ENCODE measurements around the gene TMSB4X. TPM values are rescaled to one million over a fixed set of nuclear protein-coding genes. Genes with fewer than 3 reads are reported as not detected.

TMSB4X gene
- polyA plus RNA-seq, 1 of the 3 experiments (the other 2 are of a cell fraction): 4,830 TPM

GRCh38 chrX:12991575-12991974 is 16.7 kb downstream of the TMSB4X start:
- Histone ChIP-seq H3F3A (replicated peaks; ENCODE audit: insufficient read depth) (peaks cover 22% of the 10 kb centered on the region), H3K36me3 (replicated peaks in 1 of 2; ENCODE audit: control insufficient read depth in 1 of 2, insufficient read depth in 2 of 2, low read length in 1 of 2) (no peaks in the 10 kb centered on the region), H3K4me1 (ENCODE audit: control insufficient read depth in 1 of 2, insufficient read depth in 2 of 2, low read depth in 1 of 2, low read length in 1 of 2) (peaks cover 0 to 8% of the 10 kb centered on the region in 2 experiments; a peak in 1 of 4 replicates), H4K20me1 (ENCODE audit: insufficient read depth) (no peaks in the 10 kb centered on the region), H3K4me2 (no peak overlapping the region), H3K9me3 (no peaks in the 10 kb centered on the region), H3K9me2 (no peaks in the 10 kb centered on the region), H3K27me3 (ENCODE audit: insufficient read depth) (no peaks in the 10 kb centered on the region), H3K9ac (no peak overlapping the region), H3K4me3 (ENCODE audit: low read depth in 2 of 2, low read length in 1 of 2) (no peak overlapping the region), H3K79me2 (ENCODE audit: insufficient read depth) (no peaks in the 10 kb centered on the region), H2AFZ (ENCODE audit: low read depth) (no peak overlapping the region), H3K27ac (ENCODE audit: low read depth in 2 of 2, low read length in 1 of 2) (no peak overlapping the region)
- POLR2A ChIA-PET: no interaction called here
- no peak for DNase-seq
- CTCF ChIA-PET: no interaction called here
- WGBS (ENCODE audit: low lambda C conversion rate): 54% methylated on average over 3 of the region's 3 CpGs
- TF ChIP-seq RAD21 (IDR thresholded peaks at IDR 0.05; ENCODE audit: low read length): no peak

GRCh38 chrX:12992544-12993118 is 17.7 kb downstream of the TMSB4X start:
- Histone ChIP-seq H3K9me3 (no peaks in the 10 kb centered on the region), H2AFZ (ENCODE audit: low read depth) (peak overlapping the region; percentile 18; the same call in 1 of the 2 replicates), H3K27me3 (ENCODE audit: insufficient read depth) (no peaks in the 10 kb centered on the region), H3K4me3 (ENCODE audit: low read depth in 2 of 2, low read length in 1 of 2) (no peak overlapping the region), H3K4me1 (ENCODE audit: control insufficient read depth in 1 of 2, insufficient read depth in 2 of 2, low read depth in 1 of 2, low read length in 1 of 2) (peaks cover 0 to 8% of the 10 kb centered on the region in 2 experiments; a peak in 1 of 4 replicates), H3K9me2 (no peaks in the 10 kb centered on the region), H3K27ac (ENCODE audit: low read depth in 2 of 2, low read length in 1 of 2) (peak overlapping the region in 1 of 2 experiments; percentile 56; a peak in 2 of 4 replicates), H3K79me2 (ENCODE audit: insufficient read depth) (no peaks in the 10 kb centered on the region), H4K20me1 (ENCODE audit: insufficient read depth) (no peaks in the 10 kb centered on the region), H3K4me2 (no peak overlapping the region), H3F3A (replicated peaks; ENCODE audit: insufficient read depth) (peaks cover 20% of the 10 kb centered on the region), H3K9ac (no peak overlapping the region), H3K36me3 (replicated peaks in 1 of 2; ENCODE audit: control insufficient read depth in 1 of 2, insufficient read depth in 2 of 2, low read length in 1 of 2) (no peaks in the 10 kb centered on the region)
- CTCF ChIA-PET: no interaction called here
- TF ChIP-seq TCF12 (IDR thresholded peaks at IDR 0.05) (peak; percentile 60; the same call in 1 of the 2 replicates), NRF1 (IDR thresholded peaks at IDR 0.05; ENCODE audit: low read depth, low read length) (no peak)
- POLR2A ChIA-PET: no interaction called here
- DNase-seq: no peak
- 24% methylated on average over 4 of the region's 4 CpGs for WGBS (ENCODE audit: low lambda C conversion rate)

GRCh38 chrX:12993826-12994225 is 18.9 kb downstream of the TMSB4X start:
- no peak overlapping the region for H3K9ac ChIP-seq
- H3K9me2 ChIP-seq: no peaks in the 10 kb centered on the region
- no peaks in the 10 kb centered on the region for H4K20me1 ChIP-seq (ENCODE audit: insufficient read depth)
- H3K27ac ChIP-seq (ENCODE audit: low read depth in 2 of 2, low read length in 1 of 2): no peak overlapping the region
- no peaks in the 10 kb centered on the region for H3K9me3 ChIP-seq
- ChIA-PET CTCF (interaction anchor here (0.9 to 1.6 kb wide), 2 partner anchors 18 to 19 kb away, joined by 3 read pairs; no protein-coding TSS in a partner anchor), POLR2A (no interaction called here)
- no peak for DNase-seq
- H3K4me1 ChIP-seq (ENCODE audit: control insufficient read depth in 1 of 2, insufficient read depth in 2 of 2, low read depth in 1 of 2, low read length in 1 of 2): peaks cover 2 to 12% of the 10 kb centered on the region in 2 experiments; a peak in 2 of 4 replicates
- no peaks in the 10 kb centered on the region for H3K79me2 ChIP-seq (ENCODE audit: insufficient read depth)
- no peak overlapping the region for H2AFZ ChIP-seq (ENCODE audit: low read depth)
- H3K4me3 ChIP-seq (ENCODE audit: low read depth in 2 of 2, low read length in 1 of 2): no peak overlapping the region; a peak in 1 of 4 replicates
- no peaks in the 10 kb centered on the region for H3K27me3 ChIP-seq (ENCODE audit: insufficient read depth)
- no peaks in the 10 kb centered on the region for H3K36me3 ChIP-seq (replicated peaks in 1 of 2; ENCODE audit: control insufficient read depth in 1 of 2, insufficient read depth in 2 of 2, low read length in 1 of 2)
- WGBS (ENCODE audit: low lambda C conversion rate): 64% methylated on average over 1 of the region's 1 CpG
- H3K4me2 ChIP-seq: no peak overlapping the region
- peaks cover 24% of the 10 kb centered on the region for H3F3A ChIP-seq (replicated peaks; ENCODE audit: insufficient read depth)
- TF ChIP-seq NFIC (IDR thresholded peaks at IDR 0.05; ENCODE audit: borderline replicate concordance) (no peak), CHD2 (IDR thresholded peaks at IDR 0.05; ENCODE audit: low read length, partially characterized antibody) (no peak), IRF3 (IDR thresholded peaks at IDR 0.05; ENCODE audit: low read depth, low read length) (no peak), TAF1 (IDR thresholded peaks at IDR 0.05; ENCODE audit: borderline replicate concordance, low read depth, low read length) (no peak), SMC3 (IDR thresholded peaks at IDR 0.05; ENCODE audit: low read depth, low read length) (no peak), SIN3A (IDR thresholded peaks at IDR 0.05; ENCODE audit: borderline replicate concordance, low read depth, low read length) (no peak), RAD21 (IDR thresholded peaks at IDR 0.05; ENCODE audit: low read length) (no peak), TCF12 (IDR thresholded peaks at IDR 0.05) (no peak), GABPA (IDR thresholded peaks at IDR 0.05; ENCODE audit: low read depth) (no peak), NRF1 (IDR thresholded peaks at IDR 0.05; ENCODE audit: low read depth, low read length) (no peak), REST (IDR thresholded peaks at IDR 0.05; ENCODE audit: low read depth, low read length) (no peak), EP300 (IDR thresholded peaks at IDR 0.05; ENCODE audit: borderline replicate concordance in 1 of 2, low read depth in 1 of 2, low read length in 1 of 2) (no peak), MEF2A (IDR thresholded peaks at IDR 0.05; ENCODE audit: borderline replicate concordance, low read depth) (no peak), MAX (IDR thresholded peaks at IDR 0.05; ENCODE audit: low read depth) (no peak), RXRA (IDR thresholded peaks at IDR 0.05; ENCODE audit: borderline replicate concordance, low read depth) (no peak), JUND (IDR thresholded peaks at IDR 0.05) (no peak), FOXM1 (IDR thresholded peaks at IDR 0.05; ENCODE audit: low read depth) (no peak), RCOR1 (IDR thresholded peaks at IDR 0.05; ENCODE audit: low read length) (no peak)
